Measurements from ENCODE around the gene SUCLG2. TPM values are rescaled to one million over a fixed set of nuclear protein-coding genes. Genes with fewer than 3 reads are reported as not detected.

SUCLG2 gene
- total and polyA plus RNA-seq, 4 donors = 34.3 to 68.4 (median 44.3) TPM

- ATAC-seq (ENCODE audit: insufficient read depth, low FRiP score) (no peak), DNase-seq (no peak)
- H3K4me3 ChIP-seq = no peak overlapping the region
- H3K9me3 ChIP-seq (ENCODE audit: control insufficient read depth in 4 of 4, insufficient read depth in 3 of 4, low read length in 3 of 4) = no peaks in the 10 kb centered on the region
- 38 to 68% methylated on average over 24 of the region's 24 CpGs for WGBS, 2 donors
- peaks cover 0 to 3% (median 1%) of the 10 kb centered on the region in 4 donors for H3K36me3 ChIP-seq (ENCODE audit: control insufficient read depth in 4 of 4, insufficient read depth in 4 of 4, low read length in 4 of 4)
- no peak for TF ChIP-seq CTCF (IDR thresholded peaks at IDR 0.05; ENCODE audit: control extremely low read depth, extremely low read depth)
- H3K4me1 ChIP-seq (ENCODE audit: control insufficient read depth in 5 of 5, insufficient read depth in 5 of 5, low read length in 5 of 5) = peaks cover 0 to 37% (median 11%) of the 10 kb centered on the region in 5 donors
- H3K27ac ChIP-seq (ENCODE audit: low read depth in 1 of 2, low read length in 1 of 2) = peak overlapping the region in 1 of 2 donors; percentile 97
- no peaks in the 10 kb centered on the region for H3K27me3 ChIP-seq (ENCODE audit: control insufficient read depth in 3 of 3, insufficient read depth in 3 of 3, low read length in 2 of 3)
- no peak overlapping the region for H3K9ac ChIP-seq (ENCODE audit: insufficient read depth in 1 of 2, low read length in 2 of 2)
These were observed 1.1 kb upstream of the SUCLG2 start for GRCh38 chr3:67655364-67656121.

- peaks cover 0 to 3% (median 1%) of the 10 kb centered on the region in 4 donors for H3K36me3 ChIP-seq (ENCODE audit: control insufficient read depth in 4 of 4, insufficient read depth in 4 of 4, low read length in 4 of 4)
- H3K27ac ChIP-seq (ENCODE audit: low read depth in 1 of 2, low read length in 1 of 2) = peak overlapping the region; percentile 97
- H3K9me3 ChIP-seq (ENCODE audit: control insufficient read depth in 4 of 4, insufficient read depth in 3 of 4, low read length in 3 of 4) = no peaks in the 10 kb centered on the region
- peak overlapping the region; percentile 79 to 92 for H3K9ac ChIP-seq (ENCODE audit: insufficient read depth in 1 of 2, low read length in 2 of 2)
- DNase-seq (no peak), ATAC-seq (ENCODE audit: insufficient read depth, low FRiP score) (peak; percentile 17)
- TF ChIP-seq CTCF (IDR thresholded peaks at IDR 0.05; ENCODE audit: control extremely low read depth, extremely low read depth) = no peak
- 14 to 33% methylated on average over 11 of the region's 11 CpGs for WGBS, 2 donors
- H3K4me1 ChIP-seq (ENCODE audit: control insufficient read depth in 5 of 5, insufficient read depth in 5 of 5, low read length in 5 of 5) = peaks cover 0 to 35% (median 11%) of the 10 kb centered on the region in 5 donors
- no peaks in the 10 kb centered on the region for H3K27me3 ChIP-seq (ENCODE audit: control insufficient read depth in 3 of 3, insufficient read depth in 3 of 3, low read length in 2 of 3)
- peak overlapping the region; percentile 93 for H3K4me3 ChIP-seq
These were observed 399 bp upstream of the SUCLG2 start for GRCh38 chr3:67654844-67655177.

GRCh38 chr3:67653425-67654098 is 850 bp downstream of the SUCLG2 start:
- DNase-seq = no peak
- H3K4me1 ChIP-seq (ENCODE audit: control insufficient read depth in 5 of 5, insufficient read depth in 5 of 5, low read length in 5 of 5) = peaks cover 0 to 35% (median 8%) of the 10 kb centered on the region in 5 donors
- TF ChIP-seq CTCF (IDR thresholded peaks at IDR 0.05; ENCODE audit: control extremely low read depth, extremely low read depth) = no peak
- peak overlapping the region; percentile 93 for H3K4me3 ChIP-seq
- no peaks in the 10 kb centered on the region for H3K27me3 ChIP-seq (ENCODE audit: control insufficient read depth in 3 of 3, insufficient read depth in 3 of 3, low read length in 2 of 3)
- H3K9me3 ChIP-seq (ENCODE audit: control insufficient read depth in 4 of 4, insufficient read depth in 3 of 4, low read length in 3 of 4) = no peaks in the 10 kb centered on the region
- peak overlapping the region; percentile 97 for H3K27ac ChIP-seq (ENCODE audit: low read depth in 1 of 2, low read length in 1 of 2)
- peak; percentile 15 for ATAC-seq (ENCODE audit: insufficient read depth, low FRiP score)
- H3K9ac ChIP-seq (ENCODE audit: insufficient read depth in 1 of 2, low read length in 2 of 2) = peak overlapping the region; percentile 50 to 60
- WGBS, 2 donors = 17 to 22% methylated on average over 8 of the region's 8 CpGs
- peaks cover 0 to 3% (median 1%) of the 10 kb centered on the region in 4 donors for H3K36me3 ChIP-seq (ENCODE audit: control insufficient read depth in 4 of 4, insufficient read depth in 4 of 4, low read length in 4 of 4)
